ENCODE results near the gene DBET.
"Not testable (repeated sequence)": the region's sequence is repeated elsewhere in the genome, so short reads cannot be mapped to it uniquely, and the experiment has no call there.

Gene DBET

DNA sequence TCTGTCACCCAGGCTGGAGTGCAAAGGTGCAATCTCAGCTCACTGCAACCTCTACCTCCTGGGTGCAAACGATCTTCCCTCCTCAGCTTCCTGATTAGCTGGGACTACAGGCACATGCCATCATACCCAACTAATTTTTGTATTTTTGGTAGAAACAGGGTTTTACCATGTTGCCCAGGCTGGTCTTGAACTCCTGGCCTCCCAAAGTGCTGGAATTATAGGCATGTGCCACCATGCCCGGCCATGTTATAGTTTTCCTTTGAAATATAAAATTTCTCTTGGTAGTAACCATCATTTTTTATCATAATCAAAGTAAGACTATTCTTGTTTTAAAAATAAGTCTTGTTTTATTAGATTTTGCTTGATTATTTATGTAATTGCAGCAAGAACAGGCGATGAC lies 50.7 kb downstream of the DBET start:
- DNase-seq (ENCODE audit: low spot score); in situ Hi-C loops (cut with MboI; ENCODE audit: low sequenced_read_pairs, unreplicated experiment): not testable (repeated sequence)

All from GM13976 (cell line).